22Rv1 (cell line): ENCODE results near the gene CAMKK1.

Experiments used
- ZFX ChIP-seq: fragments of 450-650 bp; IDR thresholded peaks from 2 replicates; pipeline ENCODE4 v1.6.1; 2017; ENCODE audit warnings: antibody characterized with exemption, borderline replicate concordance
- TF ChIP-seq, protein P1 (sequence below): fragments of 450-650 bp; IDR thresholded peaks from 2 replicates; pipeline ENCODE4 v1.5.1; 2017; ENCODE audit warnings: mild to moderate bottlenecking

DNA sequence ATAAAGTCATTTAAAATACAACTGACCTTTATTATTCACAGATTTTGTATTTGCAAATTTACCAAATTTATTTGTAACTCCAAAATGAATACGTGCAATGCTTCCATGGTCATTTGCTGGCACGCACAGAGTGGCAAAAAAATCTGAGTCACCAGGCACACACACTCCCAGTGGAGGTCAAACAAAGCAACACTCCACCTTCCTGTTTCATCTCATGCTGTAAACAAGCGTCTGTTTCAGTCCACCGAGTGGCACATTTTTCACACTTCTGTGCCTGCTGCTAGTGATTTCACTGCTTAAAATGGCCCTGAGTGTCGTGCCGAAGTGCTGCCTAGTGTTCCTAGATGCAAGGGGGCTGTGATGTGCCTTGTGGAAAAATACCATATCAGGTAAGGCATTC lies 74.1 kb downstream of the CAMKK1 start:
- TF ChIP-seq, protein P1, sequence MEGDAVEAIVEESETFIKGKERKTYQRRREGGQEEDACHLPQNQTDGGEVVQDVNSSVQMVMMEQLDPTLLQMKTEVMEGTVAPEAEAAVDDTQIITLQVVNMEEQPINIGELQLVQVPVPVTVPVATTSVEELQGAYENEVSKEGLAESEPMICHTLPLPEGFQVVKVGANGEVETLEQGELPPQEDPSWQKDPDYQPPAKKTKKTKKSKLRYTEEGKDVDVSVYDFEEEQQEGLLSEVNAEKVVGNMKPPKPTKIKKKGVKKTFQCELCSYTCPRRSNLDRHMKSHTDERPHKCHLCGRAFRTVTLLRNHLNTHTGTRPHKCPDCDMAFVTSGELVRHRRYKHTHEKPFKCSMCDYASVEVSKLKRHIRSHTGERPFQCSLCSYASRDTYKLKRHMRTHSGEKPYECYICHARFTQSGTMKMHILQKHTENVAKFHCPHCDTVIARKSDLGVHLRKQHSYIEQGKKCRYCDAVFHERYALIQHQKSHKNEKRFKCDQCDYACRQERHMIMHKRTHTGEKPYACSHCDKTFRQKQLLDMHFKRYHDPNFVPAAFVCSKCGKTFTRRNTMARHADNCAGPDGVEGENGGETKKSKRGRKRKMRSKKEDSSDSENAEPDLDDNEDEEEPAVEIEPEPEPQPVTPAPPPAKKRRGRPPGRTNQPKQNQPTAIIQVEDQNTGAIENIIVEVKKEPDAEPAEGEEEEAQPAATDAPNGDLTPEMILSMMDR, result no peak
- TF ChIP-seq ZFX, result no peak
